AG09319 (cell line): Measurements from ENCODE around the gene STX8.
"Not testable (repeated sequence)": the region's sequence is repeated elsewhere in the genome, so short reads cannot be mapped to it uniquely, and the experiment has no call there.

Experiments
- DNase-seq: peaks from one replicate; pipeline ENCODE4 v3.0.0-alpha.2; 2010; ENCODE audit warnings: low read depth; ENCODE audit errors: extremely low read depth
- TF ChIP-seq, protein P1 (sequence below): IDR thresholded peaks from 2 replicates; pipeline ENCODE4 v1.5.1; 2011; ENCODE audit warnings: low read depth, mild to moderate bottlenecking, inconsistent platforms, low read length, moderate library complexity

STX8 gene

GRCh38 chr17:9261081-9262012, 314.3 kb downstream of the STX8 start:
- DNase-seq = no peak
- TF ChIP-seq, protein P1, sequence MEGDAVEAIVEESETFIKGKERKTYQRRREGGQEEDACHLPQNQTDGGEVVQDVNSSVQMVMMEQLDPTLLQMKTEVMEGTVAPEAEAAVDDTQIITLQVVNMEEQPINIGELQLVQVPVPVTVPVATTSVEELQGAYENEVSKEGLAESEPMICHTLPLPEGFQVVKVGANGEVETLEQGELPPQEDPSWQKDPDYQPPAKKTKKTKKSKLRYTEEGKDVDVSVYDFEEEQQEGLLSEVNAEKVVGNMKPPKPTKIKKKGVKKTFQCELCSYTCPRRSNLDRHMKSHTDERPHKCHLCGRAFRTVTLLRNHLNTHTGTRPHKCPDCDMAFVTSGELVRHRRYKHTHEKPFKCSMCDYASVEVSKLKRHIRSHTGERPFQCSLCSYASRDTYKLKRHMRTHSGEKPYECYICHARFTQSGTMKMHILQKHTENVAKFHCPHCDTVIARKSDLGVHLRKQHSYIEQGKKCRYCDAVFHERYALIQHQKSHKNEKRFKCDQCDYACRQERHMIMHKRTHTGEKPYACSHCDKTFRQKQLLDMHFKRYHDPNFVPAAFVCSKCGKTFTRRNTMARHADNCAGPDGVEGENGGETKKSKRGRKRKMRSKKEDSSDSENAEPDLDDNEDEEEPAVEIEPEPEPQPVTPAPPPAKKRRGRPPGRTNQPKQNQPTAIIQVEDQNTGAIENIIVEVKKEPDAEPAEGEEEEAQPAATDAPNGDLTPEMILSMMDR = no peak

DNA sequence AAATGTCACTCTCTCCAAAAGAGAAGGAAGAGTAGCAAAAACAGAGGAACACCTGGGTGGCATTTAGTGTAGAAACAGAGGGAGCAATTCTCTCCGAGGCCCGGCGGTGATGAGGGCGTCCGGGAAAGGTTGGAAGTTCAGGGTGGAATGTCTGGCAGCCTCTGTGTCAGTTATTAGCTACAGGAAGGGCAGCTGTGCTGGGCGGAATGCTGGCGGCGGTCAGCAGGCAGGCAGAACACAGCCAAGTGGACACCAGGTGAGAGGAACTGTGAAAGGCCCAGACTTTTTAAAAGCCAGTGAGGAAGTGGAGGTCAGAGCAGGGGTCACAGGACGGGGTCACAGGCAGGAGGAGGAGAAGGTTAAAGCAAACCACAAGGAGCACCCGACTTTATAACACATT, 316.2 kb downstream of the STX8 start:
- no peak for DNase-seq

DNA sequence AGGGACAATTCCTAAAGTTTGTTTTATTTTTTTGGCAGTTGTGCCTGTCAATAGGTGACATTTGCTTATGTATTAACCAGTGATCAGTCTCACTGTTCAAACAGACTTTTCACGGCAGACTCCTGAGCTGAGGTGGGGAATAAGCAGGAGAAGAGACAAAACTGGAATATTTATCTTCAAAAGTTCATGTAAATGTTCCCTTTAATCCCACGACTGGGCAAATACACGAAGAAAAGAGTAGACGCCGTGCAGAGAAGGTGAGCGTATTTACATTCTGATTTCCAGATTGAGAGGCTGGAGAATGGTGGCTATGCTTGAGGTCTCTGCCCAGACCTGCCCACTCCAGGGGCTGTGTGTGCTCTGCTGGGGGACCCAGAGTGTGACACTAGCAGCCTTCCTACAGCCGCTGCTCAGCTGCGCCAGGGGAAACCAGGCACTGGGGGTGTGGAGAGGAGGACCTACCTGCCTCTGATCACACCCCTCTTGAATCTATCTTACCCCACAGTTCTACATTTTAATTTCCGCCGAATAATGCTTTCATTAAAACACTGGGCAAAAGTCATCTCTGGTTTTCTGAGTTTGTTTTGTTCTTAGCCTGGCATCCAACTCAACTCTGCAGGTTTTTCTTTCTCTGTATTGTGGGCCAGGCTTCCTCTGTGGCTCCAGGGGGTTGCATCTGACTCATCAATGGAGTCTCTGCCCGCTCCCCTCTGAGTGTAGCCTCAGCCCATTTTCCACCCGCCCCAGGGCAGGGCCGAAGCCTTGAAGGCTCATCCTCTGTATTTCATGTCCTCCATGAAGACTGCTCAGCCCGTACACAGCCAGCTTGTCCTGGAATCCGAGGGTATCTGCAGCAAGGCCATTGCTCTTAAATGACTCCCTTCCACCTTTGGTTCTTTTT, 317.3 kb downstream of the STX8 start:
- DNase-seq = no peak
- TF ChIP-seq, protein P1 = no peak

More for the DNA sequence above, 316.2 kb downstream of the STX8 start:
- TF ChIP-seq, protein P1 = no peak

DNA sequence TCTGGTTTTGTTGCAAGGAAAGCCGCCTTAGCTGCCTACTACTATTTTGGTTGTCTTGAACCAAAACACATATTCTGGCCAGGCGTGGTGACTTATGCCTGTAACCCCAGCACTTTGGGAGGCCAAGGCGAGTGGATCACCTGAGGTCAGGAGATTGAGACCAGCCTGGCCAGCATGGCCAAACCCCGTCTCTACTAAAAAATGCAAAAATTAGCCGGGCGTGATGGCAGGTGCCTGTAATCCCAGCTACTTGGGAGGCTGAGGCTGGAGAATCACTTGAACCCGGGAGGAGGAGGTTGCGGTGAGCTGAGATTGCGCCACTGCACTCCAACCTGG, 318.0 kb downstream of the STX8 start:
- not testable (repeated sequence) for DNase-seq

DNA sequence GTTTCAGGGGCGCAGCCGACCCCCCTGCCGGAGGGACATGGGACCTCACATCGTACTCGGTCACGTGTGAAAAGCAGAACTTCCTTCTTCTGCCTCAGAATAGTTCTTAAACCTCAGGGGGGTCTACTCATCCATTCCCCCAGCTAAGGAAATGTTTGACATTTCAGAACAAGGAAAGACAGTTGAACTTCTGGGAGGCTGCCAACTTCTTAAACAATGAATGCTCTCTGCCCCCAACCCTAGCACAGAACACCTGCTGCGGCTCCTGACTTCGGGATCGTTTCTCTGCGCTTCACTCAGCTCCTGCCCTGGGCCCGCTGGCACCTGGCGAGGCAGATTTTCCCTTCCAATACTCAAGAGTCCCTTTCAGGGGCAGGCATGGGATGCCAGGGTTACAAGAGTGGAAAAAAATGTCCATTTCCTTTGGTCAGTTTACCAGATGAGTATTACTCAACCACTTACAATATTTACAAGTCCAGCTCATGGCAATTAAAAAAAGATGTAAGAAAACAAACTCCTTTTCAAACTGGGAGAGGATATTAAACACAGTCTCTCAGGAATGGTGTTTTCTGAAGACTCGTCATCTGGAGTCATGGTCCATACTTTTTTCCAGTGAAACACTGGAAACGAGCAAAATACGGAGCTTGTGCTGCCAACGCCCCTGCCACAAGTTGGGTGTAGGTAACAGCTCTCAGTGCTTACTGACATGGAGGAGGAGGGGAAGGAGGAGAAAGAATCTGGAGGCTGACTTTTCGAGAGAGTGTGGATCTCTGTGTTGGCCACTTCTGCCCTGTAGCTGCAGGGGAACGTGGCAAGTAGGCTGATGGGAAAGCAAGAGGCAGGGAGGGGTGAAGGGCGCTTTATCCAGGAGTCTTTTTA, 318.6 kb downstream of the STX8 start:
- DNase-seq = no peak
- TF ChIP-seq, protein P1 = no peak

DNA sequence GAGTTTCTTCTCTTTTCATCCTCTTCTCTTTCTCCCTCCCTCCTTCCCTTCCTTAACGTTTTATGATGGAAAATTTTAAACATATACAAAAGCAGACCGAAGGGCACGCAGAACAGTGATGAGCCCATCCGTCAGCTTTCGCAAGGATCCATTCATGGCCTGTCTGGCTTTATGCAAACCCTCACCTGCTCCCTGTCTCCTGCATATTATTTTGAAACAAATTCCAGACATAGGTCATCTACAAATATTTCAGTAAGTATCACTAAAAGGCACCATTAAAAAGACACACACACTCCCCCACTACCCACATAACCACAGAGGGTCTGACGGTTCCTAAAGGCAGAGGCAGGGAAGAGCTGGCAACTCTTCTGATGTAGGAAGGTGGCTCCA, 319.3 kb downstream of the STX8 start:
- TF ChIP-seq, protein P1 = no peak
- no peak for DNase-seq

DNA sequence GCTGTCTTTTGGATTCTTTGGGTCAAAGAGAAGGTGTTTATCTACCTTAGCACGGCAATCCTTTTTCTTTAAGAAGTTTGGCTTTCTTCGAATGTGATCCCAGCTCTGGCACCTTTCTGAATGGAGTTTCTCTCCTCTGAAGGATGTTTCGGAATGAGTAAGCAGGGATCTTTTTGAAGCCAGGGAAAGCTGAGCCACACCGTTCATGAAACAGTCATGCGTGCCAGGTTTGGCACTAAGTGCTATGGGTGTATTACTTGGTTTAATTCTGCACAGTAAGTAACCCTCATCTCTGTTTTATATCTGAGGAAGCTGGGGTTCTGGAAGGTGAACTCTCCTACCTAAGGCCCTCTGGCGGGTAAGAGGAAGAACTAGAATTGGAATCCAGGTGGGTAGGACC, 319.8 kb downstream of the STX8 start:
- TF ChIP-seq, protein P1 = no peak
- no peak for DNase-seq
